ENCODE measurements around the gene ERBB3. TPM values are rescaled to one million over a fixed set of nuclear protein-coding genes. Genes with fewer than 3 reads are reported as not detected.

The ERBB3 gene
- total RNA-seq, 1 experiment from 2014 or later = 40.6 TPM

DNA sequence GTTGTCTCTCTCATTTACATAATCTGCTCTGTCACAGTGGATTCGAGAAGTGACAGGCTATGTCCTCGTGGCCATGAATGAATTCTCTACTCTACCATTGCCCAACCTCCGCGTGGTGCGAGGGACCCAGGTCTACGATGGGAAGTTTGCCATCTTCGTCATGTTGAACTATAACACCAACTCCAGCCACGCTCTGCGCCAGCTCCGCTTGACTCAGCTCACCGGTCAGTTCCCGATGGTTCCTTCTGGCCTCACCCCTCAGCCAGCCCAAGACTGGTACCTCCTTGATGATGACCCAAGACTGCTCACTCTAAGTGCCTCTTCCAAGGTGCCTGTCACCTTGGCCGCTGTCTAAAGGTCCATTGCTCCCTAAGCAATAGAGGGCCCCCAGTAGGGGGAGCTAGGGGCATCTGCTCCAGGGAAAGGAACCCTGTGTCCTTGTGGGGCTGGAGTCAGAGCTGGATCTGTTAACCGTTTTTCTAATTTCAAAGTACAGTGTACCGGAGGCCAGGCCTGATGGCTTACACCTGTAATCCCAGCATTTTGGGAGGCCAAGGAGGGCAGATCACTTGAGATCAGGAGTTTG lies 5.1 kb downstream of the ERBB3 start:
- Histone ChIP-seq H4K20me1 (ENCODE audit: low read length) (no peaks in the 10 kb centered on the region), H3K4me2 (ENCODE audit: low read length) (no peak overlapping the region), H3F3A (ENCODE audit: low read length, unreplicated experiment) (no peaks in the 10 kb centered on the region), H3K9me2 (replicated peaks; ENCODE audit: low read length) (no peaks in the 10 kb centered on the region), H3K27ac (ENCODE audit: low read length) (no peak overlapping the region), H3K4me1 (ENCODE audit: insufficient read depth, low read length) (peaks cover 30% of the 10 kb centered on the region), H3K9ac (ENCODE audit: low read length) (no peak overlapping the region), H3K9me3 (ENCODE audit: low read length) (no peaks in the 10 kb centered on the region), H3K36me3 (ENCODE audit: low read depth, low read length) (peaks cover 9% of the 10 kb centered on the region; the same call in 1 of the 2 replicates), H2AFZ (ENCODE audit: low read length) (no peak overlapping the region), H3K4me3 (ENCODE audit: low read length) (no peak overlapping the region), H3K79me2 (ENCODE audit: low read length) (peaks cover 30% of the 10 kb centered on the region), H3K27me3 (ENCODE audit: low read length) (no peaks in the 10 kb centered on the region)
- ChIA-PET CTCF (interaction anchor here (0.5 to 0.9 kb wide), 3 partner anchors 19 to 423 kb away, joined by 4 to 6 read pairs (median 5); partner anchors contain the start of gene PA2G4), POLR2A (ENCODE audit: unreplicated experiment) (no interaction called here)
- TF ChIP-seq CTCF (conservative IDR thresholded peaks at IDR 0.05; ENCODE audit: low read depth, low read length) (peak; percentile 60), EZH2 (IDR thresholded peaks at IDR 0.05; ENCODE audit: low read length, unreplicated experiment) (no peak), EZH2phosphoT487 (IDR thresholded peaks at IDR 0.05; ENCODE audit: borderline replicate concordance, low read length) (no peak)
- intact Hi-C loops (cut with micrococcal nuclease) = no loop called here
- ATAC-seq (no peak), DNase-seq (peak; percentile 57)
- BruUV-seq (replicated peaks) = no TSS peak

- no peaks in the 10 kb centered on the region for H3K9me2 ChIP-seq (replicated peaks; ENCODE audit: low read length)
- ChIA-PET CTCF (interaction anchor here (0.7 kb wide), 1 partner anchor 18 kb away, joined by 5 read pairs; the partner anchor contains the start of gene PA2G4), POLR2A (ENCODE audit: unreplicated experiment) (interaction anchor here (0.6 kb wide), 1 partner anchor 105 kb away, joined by 3 read pairs; no protein-coding TSS in a partner anchor)
- H3K4me2 ChIP-seq (ENCODE audit: low read length) = peak overlapping the region; percentile 44
- peak overlapping the region; percentile 47 for H3K27ac ChIP-seq (ENCODE audit: low read length)
- no peaks in the 10 kb centered on the region for H3K9me3 ChIP-seq (ENCODE audit: low read length)
- TF ChIP-seq EZH2phosphoT487 (IDR thresholded peaks at IDR 0.05; ENCODE audit: borderline replicate concordance, low read length) (no peak), CTCF (conservative IDR thresholded peaks at IDR 0.05; ENCODE audit: low read depth, low read length) (no peak), EZH2 (IDR thresholded peaks at IDR 0.05; ENCODE audit: low read length, unreplicated experiment) (no peak)
- H2AFZ ChIP-seq (ENCODE audit: low read length) = no peak overlapping the region
- H3K4me3 ChIP-seq (ENCODE audit: low read length) = 0 out of 2 replicates have a peak overlapping the region, but pooled peaks have one; percentile 31
- ATAC-seq (peak; percentile 42), DNase-seq (peak; percentile 90)
- H3K79me2 ChIP-seq (ENCODE audit: low read length) = peaks cover 20% of the 10 kb centered on the region
- H3K4me1 ChIP-seq (ENCODE audit: insufficient read depth, low read length) = peaks cover 26% of the 10 kb centered on the region
- no peaks in the 10 kb centered on the region for H4K20me1 ChIP-seq (ENCODE audit: low read length)
- intact Hi-C loops (cut with micrococcal nuclease) = no loop called here
- no TSS peak for BruUV-seq (replicated peaks)
- no peaks in the 10 kb centered on the region for H3F3A ChIP-seq (ENCODE audit: low read length, unreplicated experiment)
- H3K27me3 ChIP-seq (ENCODE audit: low read length) = no peaks in the 10 kb centered on the region
- H3K9ac ChIP-seq (ENCODE audit: low read length) = no peak overlapping the region
- peaks cover 9% of the 10 kb centered on the region; the same call in 1 of the 2 replicates for H3K36me3 ChIP-seq (ENCODE audit: low read depth, low read length)
Observed at GRCh38 chr12:56086096-56086495, 6.1 kb downstream of the ERBB3 start.

GRCh38 chr12:56086608-56087007 lies 6.6 kb downstream of the ERBB3 start:
- Histone ChIP-seq H3K36me3 (ENCODE audit: low read depth, low read length) (peaks cover 9% of the 10 kb centered on the region; the same call in 1 of the 2 replicates), H3K9me2 (replicated peaks; ENCODE audit: low read length) (no peaks in the 10 kb centered on the region), H3K9ac (ENCODE audit: low read length) (no peak overlapping the region), H3F3A (ENCODE audit: low read length, unreplicated experiment) (no peaks in the 10 kb centered on the region), H3K27me3 (ENCODE audit: low read length) (no peaks in the 10 kb centered on the region), H4K20me1 (ENCODE audit: low read length) (no peaks in the 10 kb centered on the region), H3K4me1 (ENCODE audit: insufficient read depth, low read length) (peaks cover 21% of the 10 kb centered on the region), H3K4me2 (ENCODE audit: low read length) (peak overlapping the region; percentile 44; the same call in 1 of the 2 replicates), H3K4me3 (ENCODE audit: low read length) (0 out of 2 replicates have a peak overlapping the region, but pooled peaks have one; percentile 31), H3K79me2 (ENCODE audit: low read length) (peaks cover 15% of the 10 kb centered on the region), H3K9me3 (ENCODE audit: low read length) (no peaks in the 10 kb centered on the region), H3K27ac (ENCODE audit: low read length) (peak overlapping the region; percentile 47), H2AFZ (ENCODE audit: low read length) (no peak overlapping the region)
- intact Hi-C loops (cut with micrococcal nuclease) = no loop called here
- BruUV-seq (replicated peaks) = no TSS peak
- TF ChIP-seq EZH2phosphoT487 (IDR thresholded peaks at IDR 0.05; ENCODE audit: borderline replicate concordance, low read length) (no peak), EZH2 (IDR thresholded peaks at IDR 0.05; ENCODE audit: low read length, unreplicated experiment) (no peak), CTCF (conservative IDR thresholded peaks at IDR 0.05; ENCODE audit: low read depth, low read length) (no peak)
- no peak for ATAC-seq
- POLR2A ChIA-PET (ENCODE audit: unreplicated experiment) = interaction anchor here (0.6 kb wide), 1 partner anchor 105 kb away, joined by 3 read pairs; no protein-coding TSS in a partner anchor
- CTCF ChIA-PET = no interaction called here
- DNase-seq = no peak

All from PC-3 (cell line).